Upper lobe of left lung (tissue), 6 donors: ENCODE results near the gene ZCWPW1. TPM values are rescaled to one million over a fixed set of nuclear protein-coding genes. Genes with fewer than 3 reads are reported as not detected.

Experiments used
- ATAC-seq, 2 donors: fragments of 200-7000 bp; cut with Tn5 transposase; one replicate each; pipeline ENCODE4 v1.9.1; 2022; ENCODE audit warnings: mild to moderate bottlenecking in 2 of 2, moderate library complexity in 2 of 2; ENCODE audit not compliant: low FRiP score in 2 of 2
- DNase-seq, 2 donors: peaks; one replicate each; pipeline ENCODE4 v3.0.0-alpha.2; 2019 to 2020
- H3K27ac ChIP-seq, 4 donors: fragments of 200-600 bp; sonication (generic); one replicate each; pipeline ENCODE4 v1.5.1; 2016 to 2019
- H3K27me3 ChIP-seq, 4 donors: fragments of 200-600 bp; sonication (generic); one replicate each; pipeline ENCODE4 v1.5.1; 2017 to 2019
- H3K36me3 ChIP-seq, 4 donors: fragments of 200-600 bp; sonication (generic); one replicate each; pipeline ENCODE4 v1.5.1; 2016 to 2019
- H3K4me1 ChIP-seq, 4 donors: fragments of 200-600 bp; sonication (generic); one replicate each; pipeline ENCODE4 v1.5.1; 2018 to 2019
- H3K4me3 ChIP-seq, 4 donors: fragments of 200-600 bp; sonication (generic); one replicate each; pipeline ENCODE4 v1.5.1; 2017 to 2019; ENCODE audit warnings: mild to moderate bottlenecking in 2 of 4, moderate library complexity in 1 of 4
- H3K9me3 ChIP-seq, 4 donors: fragments of 200-600 bp; sonication (generic); one replicate each; pipeline ENCODE4 v1.5.1; 2018 to 2019
- EP300 ChIP-seq, 4 donors: sonication (generic); formaldehyde crosslinking; IDR thresholded peaks; one replicate each; pipeline ENCODE4 v1.5.1; 2017; ENCODE audit warnings: antibody characterized with exemption in 4 of 4, control low read depth in 2 of 4
- POLR2A ChIP-seq, 4 donors: fragments of 450-650 bp; IDR thresholded peaks; one replicate each; pipeline ENCODE4 v1.5.1; 2016 to 2017; ENCODE audit warnings: antibody characterized with exemption in 4 of 4, mild to moderate bottlenecking in 2 of 4
- POLR2AphosphoS5 ChIP-seq, 2 donors: sonication (generic); formaldehyde crosslinking; IDR thresholded peaks; one replicate each; pipeline ENCODE4 v1.5.1; 2017; ENCODE audit warnings: antibody characterized with exemption in 2 of 2
- WGBS, 2 donors: methylation state at CpG; one replicate each; pipeline ENCODE4 v1.1.5; 2017 to 2018; 5-methylcytosine and 5-hydroxymethylcytosine counted together
- total RNA-seq, 6 donors: library from RNA; depleted of rRNA in 4 of 6; stranded (reverse); fragments of >200 nt in 4 of 6; gene quantifications; one replicate each; pipeline versions ENCODE4 v1.1.0 to v1.2.1, GENCODE V29; 2016 to 2021
- TF ChIP-seq, protein P1 (sequence below), 6 experiments: fragments of 450-650 bp in 4 of 6; fragments of 200-600 bp in 2 of 6; sonication (generic) in 2 of 6; IDR thresholded peaks; one replicate each; pipeline ENCODE4 v1.5.1; 2016 to 2019; ENCODE audit warnings: antibody characterized with exemption in 6 of 6
- donor health status: DM: no; HTN: no; CAD: no; lungs with moderate emphysema.
- donor health status: DM: no; HTN: yes; CAD: no; lungs with severe emphysema.

The ZCWPW1 gene
- total RNA-seq, 6 donors from 2014 or later, result 3.8 to 6.3 (median 5.2) TPM

DNA sequence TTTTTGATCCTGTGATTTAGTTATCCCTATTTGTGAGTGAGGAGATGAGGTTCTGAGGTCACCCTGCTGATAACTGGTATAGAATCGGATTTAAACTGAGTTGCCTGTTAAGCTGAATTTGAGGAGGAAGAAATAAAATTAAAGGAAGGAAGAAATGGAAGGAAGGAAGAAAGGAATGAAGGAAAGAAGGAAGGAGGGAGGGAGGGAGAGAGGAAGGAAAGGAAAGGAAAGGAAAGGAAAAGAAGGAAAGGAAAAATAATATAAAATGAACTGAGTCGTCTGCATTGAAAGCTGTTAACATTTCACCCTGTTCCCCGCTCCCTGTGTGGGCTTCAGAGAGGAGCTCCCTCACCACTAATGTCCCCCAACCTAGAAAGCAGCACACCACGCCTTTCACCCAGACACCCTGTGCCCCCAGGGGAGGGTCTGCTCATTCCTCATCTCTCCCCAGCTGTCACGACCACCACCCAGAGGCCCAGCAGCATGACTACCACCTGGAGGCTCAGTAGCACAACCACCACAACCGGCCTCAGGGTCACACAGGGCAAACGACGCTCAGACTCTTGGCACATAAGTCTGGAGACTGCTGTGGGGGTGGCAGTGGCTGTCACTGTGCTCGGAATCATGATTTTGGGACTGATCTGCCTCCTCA is 38.9 kb downstream of the ZCWPW1 start:
- H3K4me1 ChIP-seq, result peaks cover 0 to 5% (median 2%) of the 10 kb centered on the region in 4 donors
- DNase-seq (no peak), ATAC-seq (peak in 1 of 2 donors; percentile 40)
- H3K9me3 ChIP-seq, result no peaks in the 10 kb centered on the region
- H3K4me3 ChIP-seq, result no peak overlapping the region
- H3K36me3 ChIP-seq, result no peaks in the 10 kb centered on the region
- TF ChIP-seq POLR2AphosphoS5 (IDR thresholded peaks at IDR 0.05), result no peak
- no peak for TF ChIP-seq POLR2A (IDR thresholded peaks at IDR 0.05)
- no peak for TF ChIP-seq EP300 (IDR thresholded peaks at IDR 0.05)
- TF ChIP-seq, protein P1, sequence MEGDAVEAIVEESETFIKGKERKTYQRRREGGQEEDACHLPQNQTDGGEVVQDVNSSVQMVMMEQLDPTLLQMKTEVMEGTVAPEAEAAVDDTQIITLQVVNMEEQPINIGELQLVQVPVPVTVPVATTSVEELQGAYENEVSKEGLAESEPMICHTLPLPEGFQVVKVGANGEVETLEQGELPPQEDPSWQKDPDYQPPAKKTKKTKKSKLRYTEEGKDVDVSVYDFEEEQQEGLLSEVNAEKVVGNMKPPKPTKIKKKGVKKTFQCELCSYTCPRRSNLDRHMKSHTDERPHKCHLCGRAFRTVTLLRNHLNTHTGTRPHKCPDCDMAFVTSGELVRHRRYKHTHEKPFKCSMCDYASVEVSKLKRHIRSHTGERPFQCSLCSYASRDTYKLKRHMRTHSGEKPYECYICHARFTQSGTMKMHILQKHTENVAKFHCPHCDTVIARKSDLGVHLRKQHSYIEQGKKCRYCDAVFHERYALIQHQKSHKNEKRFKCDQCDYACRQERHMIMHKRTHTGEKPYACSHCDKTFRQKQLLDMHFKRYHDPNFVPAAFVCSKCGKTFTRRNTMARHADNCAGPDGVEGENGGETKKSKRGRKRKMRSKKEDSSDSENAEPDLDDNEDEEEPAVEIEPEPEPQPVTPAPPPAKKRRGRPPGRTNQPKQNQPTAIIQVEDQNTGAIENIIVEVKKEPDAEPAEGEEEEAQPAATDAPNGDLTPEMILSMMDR (IDR thresholded peaks at IDR 0.05), result no peak
- no peaks in the 10 kb centered on the region for H3K27me3 ChIP-seq
- H3K27ac ChIP-seq, result no peak overlapping the region
- WGBS, 2 donors, result 65 to 79% methylated on average over 7 to 8 of the region's 9 CpGs

DNA sequence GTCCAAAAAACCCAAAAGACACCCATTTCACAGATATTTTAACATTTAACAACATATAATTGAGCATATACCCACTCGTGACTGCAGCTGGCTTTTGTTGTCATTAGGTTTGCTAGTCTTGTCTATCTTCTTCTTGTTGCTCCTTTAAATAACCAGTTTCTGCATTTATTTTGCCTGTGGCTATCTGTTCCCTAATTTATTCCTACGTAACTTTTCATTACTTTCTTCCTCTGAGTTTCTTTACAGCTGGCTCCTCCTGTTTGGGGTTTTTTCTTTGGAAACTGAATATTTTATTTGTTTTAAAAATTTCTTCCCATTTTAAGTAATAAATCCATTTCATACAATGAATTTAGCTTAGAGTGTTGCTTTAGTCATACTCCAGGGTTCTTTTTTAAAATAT is 40.8 kb downstream of the ZCWPW1 start:
- H3K27ac ChIP-seq, result no peak overlapping the region
- ATAC-seq (no peak), DNase-seq (no peak)
- TF ChIP-seq POLR2A (IDR thresholded peaks at IDR 0.05) (no peak), POLR2AphosphoS5 (IDR thresholded peaks at IDR 0.05) (no peak), EP300 (IDR thresholded peaks at IDR 0.05) (no peak)
- TF ChIP-seq, protein P1 (IDR thresholded peaks at IDR 0.05), result no peak
- WGBS, 2 donors, result 69 to 73% methylated on average over 2 of the region's 2 CpGs
- no peak overlapping the region for H3K4me3 ChIP-seq
- H3K27me3 ChIP-seq, result no peaks in the 10 kb centered on the region
- H3K9me3 ChIP-seq, result no peaks in the 10 kb centered on the region
- H3K4me1 ChIP-seq, result peaks cover 0 to 5% (median 2%) of the 10 kb centered on the region in 4 donors
- H3K36me3 ChIP-seq, result no peaks in the 10 kb centered on the region

DNA sequence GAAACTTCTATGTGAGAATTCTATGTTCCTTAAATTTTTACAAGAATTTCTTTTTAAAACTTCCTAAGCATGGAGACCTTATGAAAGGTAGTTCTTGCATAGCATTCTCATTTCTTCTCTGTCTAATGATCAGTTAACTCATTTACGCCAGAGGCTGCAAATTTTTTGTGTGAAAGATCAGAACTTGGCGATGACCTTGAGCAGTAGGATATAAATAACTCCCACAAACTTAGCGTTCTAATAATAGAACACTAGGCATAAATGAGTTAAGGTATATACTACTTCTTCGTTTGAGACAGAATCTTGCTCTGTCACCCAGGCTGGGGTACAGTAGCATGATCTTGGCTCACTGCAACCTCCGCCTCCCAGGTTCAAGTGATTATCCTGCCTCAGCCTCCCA is 41.6 kb downstream of the ZCWPW1 start:
- Histone ChIP-seq H3K27me3 (no peaks in the 10 kb centered on the region), H3K4me3 (no peak overlapping the region), H3K36me3 (no peaks in the 10 kb centered on the region), H3K27ac (no peak overlapping the region), H3K4me1 (peaks cover 0 to 5% (median 2%) of the 10 kb centered on the region in 4 donors), H3K9me3 (no peaks in the 10 kb centered on the region)
- WGBS, 2 donors, result 77 to 83% methylated on average over 5 of the region's 5 CpGs
- no peak for TF ChIP-seq POLR2A (IDR thresholded peaks at IDR 0.05)
- TF ChIP-seq EP300 (IDR thresholded peaks at IDR 0.05), result no peak
- no peak for TF ChIP-seq POLR2AphosphoS5 (IDR thresholded peaks at IDR 0.05)
- TF ChIP-seq, protein P1 (IDR thresholded peaks at IDR 0.05), result no peak
- no peak for DNase-seq
- ATAC-seq, result no peak

DNA sequence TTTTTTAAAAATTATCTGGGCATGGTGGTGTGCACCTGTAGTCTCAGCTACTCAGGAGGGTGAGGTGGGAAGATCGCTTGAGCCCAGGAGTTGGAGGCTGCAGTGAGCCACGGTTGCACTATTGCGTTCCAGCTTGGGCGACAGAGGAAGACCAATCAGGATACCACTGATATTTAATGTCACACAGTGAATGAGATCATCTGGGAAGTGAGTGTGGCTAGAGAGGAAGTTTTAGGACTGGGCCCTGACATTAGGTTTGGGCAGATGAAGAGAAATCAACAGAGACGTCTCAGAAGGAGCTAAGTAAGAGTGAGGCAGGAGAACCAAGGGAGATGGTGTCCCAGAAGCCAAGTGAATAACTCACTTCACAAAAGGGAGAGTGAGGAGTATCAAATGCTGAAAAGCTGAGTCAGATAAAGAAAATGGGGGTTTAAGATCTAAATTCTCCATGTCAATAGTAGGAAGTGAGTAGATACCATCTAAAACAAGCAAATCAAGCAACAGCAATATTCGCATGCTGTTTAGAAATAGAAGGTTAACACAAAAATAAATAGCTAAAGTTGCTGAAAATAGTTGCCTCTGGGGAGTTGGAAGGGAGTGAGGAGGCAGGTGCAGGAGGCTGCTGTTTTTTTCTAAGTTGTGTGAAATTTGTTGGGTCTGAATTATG is 43.7 kb downstream of the ZCWPW1 start:
- TF ChIP-seq EP300 (IDR thresholded peaks at IDR 0.05), result no peak
- TF ChIP-seq POLR2A (IDR thresholded peaks at IDR 0.05), result no peak
- TF ChIP-seq POLR2AphosphoS5 (IDR thresholded peaks at IDR 0.05), result no peak
- TF ChIP-seq, protein P1 (IDR thresholded peaks at IDR 0.05), result no peak
- H3K4me3 ChIP-seq, result no peak overlapping the region
- WGBS, 2 donors, result 42 to 63% methylated on average over 6 of the region's 6 CpGs
- H3K27me3 ChIP-seq, result no peaks in the 10 kb centered on the region
- peak in 1 of 2 donors; percentile 45 for ATAC-seq
- no peaks in the 10 kb centered on the region for H3K36me3 ChIP-seq
- peak overlapping the region in 1 of 4 donors; percentile 29 for H3K27ac ChIP-seq
- H3K4me1 ChIP-seq, result peaks cover 0 to 5% (median 2%) of the 10 kb centered on the region in 4 donors
- no peak for DNase-seq
- no peaks in the 10 kb centered on the region for H3K9me3 ChIP-seq
